ENCODE results near the gene MAML1.

MAML1 gene

DNA sequence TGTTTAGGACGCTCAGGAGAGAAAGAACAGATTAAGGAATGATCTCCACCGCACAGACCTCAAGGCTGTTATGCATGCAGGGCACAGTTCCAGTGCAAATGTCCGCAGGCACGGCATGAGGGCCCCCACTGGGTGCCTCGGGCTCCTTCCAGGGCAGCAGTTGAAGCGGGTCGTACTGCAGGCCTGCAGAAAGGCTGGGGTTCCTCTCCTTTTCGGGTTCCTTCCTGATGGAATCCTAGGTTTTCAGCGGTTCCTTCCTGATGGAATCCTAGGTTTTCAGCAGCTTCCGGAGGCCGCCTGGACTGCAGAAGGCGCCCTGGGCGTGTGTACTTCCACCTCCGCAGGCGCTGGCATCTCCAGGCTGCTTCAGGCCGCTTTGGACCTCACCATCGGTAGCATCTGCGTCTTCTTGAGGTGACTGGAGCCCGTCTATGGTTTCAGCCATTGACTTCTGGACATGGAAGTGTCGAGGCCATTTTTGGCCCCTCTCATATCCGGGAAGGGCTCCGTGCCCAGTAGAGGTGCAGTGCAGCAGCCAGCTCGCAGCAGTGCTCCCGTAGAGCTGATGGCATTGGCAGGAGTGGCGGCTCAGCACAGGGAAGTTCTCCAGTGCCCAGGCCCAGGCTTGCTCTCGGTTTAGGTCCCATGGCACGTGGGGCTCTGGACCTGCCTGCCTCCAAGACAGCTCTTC is 79.7 kb downstream of the MAML1 start:
- DNase-seq, result no peak

GRCh38 chr5:179812997-179813607 is 80.5 kb downstream of the MAML1 start:
- DNase-seq, result no peak

- DNase-seq, result no peak
Measured at GRCh38 chr5:179814090-179814489, 81.5 kb downstream of the MAML1 start.

GRCh38 chr5:179815491-179816249 is 83.0 kb downstream of the MAML1 start:
- DNase-seq, result no peak

DNA sequence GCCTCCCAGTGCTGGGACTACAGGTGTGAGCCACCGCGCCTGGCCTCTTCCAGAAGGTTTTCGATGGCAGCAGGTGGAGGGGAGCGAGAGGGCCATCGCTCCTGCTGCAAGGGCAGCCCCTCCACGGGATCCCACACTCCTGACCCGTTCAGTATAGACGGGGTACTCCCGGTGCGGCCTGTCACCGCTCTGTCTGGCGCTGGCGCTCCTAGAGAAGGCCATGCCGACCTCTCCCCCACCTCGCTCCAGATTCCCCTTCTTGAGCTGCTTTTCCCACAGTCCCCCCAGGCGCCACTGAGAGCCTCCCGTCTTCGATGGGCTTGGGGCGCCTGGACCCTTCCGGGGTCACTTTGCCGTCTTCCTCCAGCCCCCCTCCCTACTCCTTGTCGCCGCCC is 83.8 kb downstream of the MAML1 start:
- DNase-seq, result no peak

DNA sequence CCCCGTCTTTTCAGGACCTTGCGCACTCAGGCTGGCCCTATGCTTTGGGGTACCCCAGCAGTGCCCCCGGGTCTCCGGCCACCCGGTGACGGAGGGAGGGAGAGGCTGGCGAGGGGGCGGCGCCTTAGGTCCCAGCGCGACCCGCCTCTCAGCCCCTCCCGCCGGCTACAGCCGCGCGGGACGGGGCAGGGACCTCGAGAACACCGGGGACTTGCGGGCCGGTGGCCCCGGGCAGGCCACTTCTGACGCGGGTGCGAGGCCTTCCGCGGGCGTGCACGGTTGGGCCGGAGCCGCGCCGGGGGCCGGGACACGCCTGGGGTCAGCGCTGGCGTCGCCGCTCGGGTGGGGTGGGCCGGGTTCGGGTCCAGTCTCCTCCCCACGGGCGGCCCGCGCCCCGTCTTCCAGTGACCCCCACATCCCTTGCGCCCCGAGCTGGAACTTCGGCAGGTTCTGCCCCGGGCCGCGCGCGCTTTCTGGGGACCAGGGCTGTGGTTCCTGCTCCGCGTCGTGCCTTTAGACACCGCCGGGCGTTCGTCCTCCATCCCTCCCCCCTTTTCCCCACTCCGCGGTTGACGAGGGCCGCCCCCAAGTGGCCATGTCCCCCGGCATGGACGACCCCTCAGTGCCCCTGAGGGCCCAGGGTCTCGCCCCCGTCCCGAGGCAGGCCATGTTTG is 84.3 kb downstream of the MAML1 start:
- no peak for DNase-seq

DNA sequence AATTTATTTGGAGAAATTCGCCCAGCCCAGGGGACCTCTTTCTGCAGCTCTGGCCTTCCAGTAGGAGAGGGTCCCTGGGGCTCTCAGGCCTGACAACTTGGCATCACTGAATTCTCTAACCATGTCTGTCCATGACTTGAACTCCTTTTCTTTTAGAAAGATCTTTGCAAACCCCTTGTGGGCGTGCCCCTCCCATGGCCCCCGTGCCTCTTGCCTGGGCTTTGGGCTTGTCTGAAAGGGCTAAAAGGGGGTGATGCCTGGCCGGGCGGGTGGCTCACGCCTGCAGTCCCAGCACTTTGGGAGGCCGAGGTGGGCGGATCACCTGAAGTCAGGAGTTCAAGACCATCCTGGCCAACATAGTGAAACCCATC is 84.8 kb downstream of the MAML1 start:
- DNase-seq, result no peak

GRCh38 chr5:179817890-179818745 is 85.5 kb downstream of the MAML1 start:
- DNase-seq, result no peak

- DNase-seq, result peak; percentile 95
Measured at GRCh38 chr5:179818746-179819295, 86.2 kb downstream of the MAML1 start.

- peak; percentile 40 for DNase-seq
Measured at GRCh38 chr5:179819296-179820126, 86.9 kb downstream of the MAML1 start.

GRCh38 chr5:179820127-179820482 is 87.5 kb downstream of the MAML1 start:
- DNase-seq, result no peak

- DNase-seq, result peak; percentile 77
Measured at GRCh38 chr5:179820483-179821297, 88.1 kb downstream of the MAML1 start, which contains the start of gene SQSTM1. Gene SQSTM1, plus strand, starts transcription at chr5:179820905. Its CDS starts 32 bp downstream, at chr5:179820937.

- DNase-seq, result peak; percentile 92
Measured at GRCh38 chr5:179821298-179822058, 88.9 kb downstream of the MAML1 start.

GRCh38 chr5:179822059-179822432 is 89.4 kb downstream of the MAML1 start:
- no peak for DNase-seq

GRCh38 chr5:179822444-179822990 is 89.9 kb downstream of the MAML1 start:
- no peak for DNase-seq

DNA sequence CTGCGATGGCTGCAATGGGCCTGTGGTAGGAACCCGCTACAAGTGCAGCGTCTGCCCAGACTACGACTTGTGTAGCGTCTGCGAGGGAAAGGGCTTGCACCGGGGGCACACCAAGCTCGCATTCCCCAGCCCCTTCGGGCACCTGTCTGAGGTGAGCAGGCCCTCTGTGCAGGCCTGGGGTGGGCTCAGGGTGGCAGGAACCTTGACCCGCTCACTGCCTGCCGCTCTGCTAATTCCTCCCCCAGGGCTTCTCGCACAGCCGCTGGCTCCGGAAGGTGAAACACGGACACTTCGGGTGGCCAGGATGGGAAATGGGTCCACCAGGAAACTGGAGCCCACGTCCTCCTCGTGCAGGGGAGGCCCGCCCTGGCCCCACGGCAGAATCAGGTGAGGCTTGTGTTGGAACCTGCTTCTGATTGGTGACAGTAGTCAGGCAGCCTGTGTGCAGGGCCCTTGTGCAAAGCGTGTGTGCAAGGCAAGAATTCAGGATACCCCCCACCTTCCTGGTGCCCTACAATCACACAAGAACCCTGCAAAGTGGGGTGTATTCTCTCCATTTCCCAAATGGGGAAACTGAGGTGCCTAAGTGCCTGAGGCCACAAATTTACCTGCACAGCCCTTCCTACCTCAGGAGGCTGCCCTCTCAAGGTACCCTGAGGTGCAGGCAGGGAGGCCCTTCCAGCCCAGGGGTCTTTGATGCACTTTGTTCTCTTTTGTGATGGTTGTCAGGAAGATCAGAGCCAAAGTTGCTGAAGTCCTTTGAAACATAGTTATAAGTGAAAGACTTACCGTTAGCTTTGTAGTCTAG is 91.5 kb downstream of the MAML1 start:
- DNase-seq, result no peak

DNA sequence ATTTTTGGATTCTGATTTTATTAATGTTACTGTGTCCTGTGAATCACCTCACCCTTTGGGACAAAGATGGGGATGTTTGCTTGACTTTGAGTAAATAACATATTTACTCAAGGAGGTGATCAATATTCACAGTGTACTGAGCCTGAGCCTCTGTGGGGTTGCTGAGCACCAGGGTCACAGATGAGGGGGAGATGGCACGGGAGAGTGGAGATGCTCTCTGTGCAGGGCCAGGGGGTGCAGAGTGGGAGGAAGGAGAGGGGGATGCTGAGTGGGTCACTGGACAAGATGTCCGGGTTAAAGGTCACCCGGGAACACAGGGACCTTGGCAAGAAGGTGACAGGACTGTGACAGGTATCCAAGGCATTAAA is 92.1 kb downstream of the MAML1 start:
- no peak for DNase-seq

DNA sequence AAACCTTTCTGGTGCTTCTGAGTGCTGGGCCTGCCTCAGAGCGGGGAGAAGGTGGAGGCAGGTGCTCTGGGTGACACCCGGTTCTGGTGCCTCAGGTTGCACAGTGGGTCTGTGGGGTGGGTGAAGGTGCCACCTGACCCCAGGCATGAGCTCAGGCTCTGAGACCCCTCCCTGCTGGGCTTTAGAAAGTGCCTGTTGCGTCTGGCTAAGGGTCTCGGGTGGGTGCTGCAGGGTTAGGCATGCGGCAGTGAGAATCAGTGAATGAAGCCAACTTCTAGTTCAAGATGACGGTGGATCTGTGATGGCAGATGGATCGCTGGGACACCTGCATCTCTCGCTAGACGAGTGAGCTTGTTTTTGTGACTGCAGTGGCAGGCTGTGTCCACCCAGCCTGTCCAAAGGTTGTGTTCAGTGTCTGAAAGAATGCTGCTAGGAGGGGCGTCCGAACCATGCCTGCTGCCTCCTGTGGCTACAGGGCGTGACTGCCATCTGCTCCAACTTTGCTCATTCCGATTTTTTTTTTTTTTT is 93.1 kb downstream of the MAML1 start:
- DNase-seq, result no peak

Measured in CD4-positive, alpha-beta T cell treated with Interleukin-4 for 4 hours (primary cell).